ENCODE data around the gene ITGAX.

Gene ITGAX

DNA sequence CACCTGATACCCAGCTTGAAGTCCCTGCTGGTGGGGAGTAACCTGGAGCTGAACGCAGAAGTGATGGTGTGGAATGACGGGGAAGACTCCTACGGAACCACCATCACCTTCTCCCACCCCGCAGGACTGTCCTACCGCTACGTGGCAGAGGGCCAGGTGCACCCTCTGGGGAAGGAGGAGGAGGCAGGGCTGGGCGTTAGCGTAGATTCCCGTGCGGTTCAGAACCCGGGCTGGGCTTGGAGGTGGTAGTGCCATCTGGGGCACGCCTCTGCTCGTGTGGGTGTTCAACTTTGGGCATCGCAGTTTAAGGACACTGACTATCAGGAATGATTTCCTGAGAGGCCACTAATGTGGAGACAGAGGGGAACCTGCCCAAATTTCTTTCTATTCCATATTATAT, 18.3 kb downstream of the ITGAX start:
- DNase-seq (ENCODE audit: low read depth), result no peak

DNA sequence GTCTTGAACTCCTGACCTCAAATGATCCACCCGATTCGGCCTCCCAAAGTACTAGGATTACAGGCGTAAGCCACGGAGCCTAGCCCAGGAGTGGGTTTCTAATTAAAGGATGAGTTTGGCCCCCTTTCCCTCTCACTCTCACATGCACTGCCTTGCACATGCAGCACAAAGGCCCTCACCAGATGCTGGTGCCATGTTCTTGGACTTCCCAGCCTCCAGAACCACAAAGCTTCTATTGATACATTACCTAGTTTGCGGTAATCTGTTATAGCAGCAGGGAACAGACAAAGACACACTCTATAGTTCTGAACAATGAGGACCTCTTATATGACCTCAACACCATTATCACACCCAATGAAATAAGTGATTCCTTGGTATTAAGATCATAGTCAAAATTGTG, 20.3 kb downstream of the ITGAX start:
- DNase-seq (ENCODE audit: low read depth), result no peak

DNA sequence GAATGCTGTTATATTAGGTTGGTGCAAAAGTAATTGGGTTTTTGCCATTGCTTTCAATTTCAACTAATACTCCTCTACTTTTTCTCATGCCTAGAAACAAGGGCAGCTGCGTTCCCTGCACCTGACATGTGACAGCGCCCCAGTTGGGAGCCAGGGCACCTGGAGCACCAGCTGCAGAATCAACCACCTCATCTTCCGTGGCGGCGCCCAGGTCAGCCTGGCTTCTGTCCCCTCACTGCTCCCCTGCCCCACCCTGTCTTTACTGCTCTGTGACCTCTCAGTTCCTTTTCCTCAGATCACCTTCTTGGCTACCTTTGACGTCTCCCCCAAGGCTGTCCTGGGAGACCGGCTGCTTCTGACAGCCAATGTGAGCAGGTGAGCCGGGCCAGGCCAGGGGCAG, 21.7 kb downstream of the ITGAX start:
- DNase-seq (ENCODE audit: low read depth), result no peak

DNA sequence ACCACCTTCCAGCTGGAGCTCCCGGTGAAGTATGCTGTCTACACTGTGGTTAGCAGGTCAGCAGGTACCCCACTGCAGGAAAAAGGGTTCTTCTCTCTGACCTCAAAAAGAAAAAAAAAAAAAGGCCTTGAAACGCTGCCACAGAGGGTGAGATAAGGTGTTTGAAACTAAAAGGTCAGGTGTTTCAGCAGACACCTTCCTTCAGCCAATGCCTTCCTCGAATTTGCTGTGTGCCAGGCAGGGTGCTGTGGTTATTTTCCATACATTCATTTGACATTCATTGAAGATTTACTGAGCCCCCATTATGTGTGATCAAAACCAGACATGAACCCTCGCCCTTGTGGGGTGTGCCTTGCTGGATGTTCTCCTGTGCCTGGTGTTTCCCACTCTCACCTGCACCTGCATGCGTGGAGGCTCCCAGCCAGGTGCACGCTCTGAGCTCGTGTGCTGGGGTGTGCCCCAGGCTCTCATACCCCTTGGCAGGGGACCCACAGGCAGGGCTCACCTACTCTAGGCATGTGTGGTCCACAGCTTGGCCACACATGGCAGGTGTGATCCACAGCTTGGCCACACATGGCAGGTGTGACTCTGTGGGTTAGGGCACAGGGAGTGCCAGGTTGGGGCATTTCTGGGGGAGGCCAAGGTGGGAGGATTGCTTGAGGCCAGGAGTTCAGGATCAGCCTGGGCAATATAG, 22.4 kb downstream of the ITGAX start:
- DNase-seq (ENCODE audit: low read depth), result no peak

DNA sequence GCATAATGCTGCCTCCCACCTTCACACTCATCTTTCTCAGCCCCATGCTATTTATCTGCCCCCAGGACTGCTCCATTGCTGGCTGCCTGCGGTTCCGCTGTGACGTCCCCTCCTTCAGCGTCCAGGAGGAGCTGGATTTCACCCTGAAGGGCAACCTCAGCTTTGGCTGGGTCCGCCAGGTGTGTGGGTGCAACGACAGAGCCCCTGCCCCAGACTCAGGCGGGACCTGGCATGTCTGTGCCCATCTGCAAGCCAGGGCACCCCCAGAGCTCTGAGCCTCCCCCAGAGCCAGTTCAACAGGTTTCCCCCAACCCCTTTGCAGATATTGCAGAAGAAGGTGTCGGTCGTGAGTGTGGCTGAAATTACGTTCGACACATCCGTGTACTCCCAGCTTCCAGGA, 25.2 kb downstream of the ITGAX start:
- DNase-seq (ENCODE audit: low read depth), result no peak

DNA sequence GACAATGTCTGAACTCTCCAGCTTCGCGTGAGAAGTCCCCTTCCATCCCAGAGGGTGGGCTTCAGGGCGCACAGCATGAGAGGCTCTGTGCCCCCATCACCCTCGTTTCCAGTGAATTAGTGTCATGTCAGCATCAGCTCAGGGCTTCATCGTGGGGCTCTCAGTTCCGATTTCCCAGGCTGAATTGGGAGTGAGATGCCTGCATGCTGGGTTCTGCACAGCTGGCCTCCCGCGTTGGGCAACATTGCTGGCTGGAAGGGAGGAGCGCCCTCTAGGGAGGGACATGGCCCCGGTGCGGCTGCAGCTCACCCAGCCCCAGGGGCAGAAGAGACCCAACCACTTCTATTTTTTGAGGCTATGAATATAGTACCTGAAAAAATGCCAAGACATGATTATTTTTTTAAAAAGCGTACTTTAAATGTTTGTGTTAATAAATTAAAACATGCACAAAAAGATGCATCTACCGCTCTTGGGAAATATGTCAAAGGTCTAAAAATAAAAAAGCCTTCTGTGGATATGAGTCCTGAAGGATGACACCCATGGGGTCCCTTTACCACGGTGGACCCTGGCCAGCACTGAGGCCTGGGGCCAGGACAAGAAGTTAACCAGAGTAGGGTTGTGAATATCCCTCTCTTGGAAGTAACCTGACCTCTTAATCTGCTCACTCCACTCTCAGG, 27.6 kb downstream of the ITGAX start:
- no peak for DNase-seq (ENCODE audit: low read depth)

DNA sequence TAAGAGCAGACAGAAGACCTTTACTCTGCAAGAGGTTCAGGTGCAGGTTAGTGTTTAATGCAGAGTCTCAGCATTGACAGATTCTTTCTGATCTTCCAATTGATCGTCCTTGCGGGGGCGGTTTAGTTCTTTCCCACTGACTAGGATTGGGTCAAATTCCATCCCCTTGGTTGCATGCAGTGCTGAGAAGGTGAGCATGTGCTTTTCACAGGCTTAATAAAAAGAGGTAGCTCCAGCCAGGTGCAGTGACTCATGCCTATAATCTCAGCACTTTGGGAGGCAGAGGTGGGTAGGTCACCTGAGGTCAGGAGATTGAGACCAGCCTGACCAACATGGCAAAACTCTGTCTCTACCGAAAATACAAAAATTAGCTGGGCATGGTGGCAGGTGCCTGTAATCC, 30.7 kb downstream of the ITGAX start:
- no peak for DNase-seq (ENCODE audit: low read depth)

DNA sequence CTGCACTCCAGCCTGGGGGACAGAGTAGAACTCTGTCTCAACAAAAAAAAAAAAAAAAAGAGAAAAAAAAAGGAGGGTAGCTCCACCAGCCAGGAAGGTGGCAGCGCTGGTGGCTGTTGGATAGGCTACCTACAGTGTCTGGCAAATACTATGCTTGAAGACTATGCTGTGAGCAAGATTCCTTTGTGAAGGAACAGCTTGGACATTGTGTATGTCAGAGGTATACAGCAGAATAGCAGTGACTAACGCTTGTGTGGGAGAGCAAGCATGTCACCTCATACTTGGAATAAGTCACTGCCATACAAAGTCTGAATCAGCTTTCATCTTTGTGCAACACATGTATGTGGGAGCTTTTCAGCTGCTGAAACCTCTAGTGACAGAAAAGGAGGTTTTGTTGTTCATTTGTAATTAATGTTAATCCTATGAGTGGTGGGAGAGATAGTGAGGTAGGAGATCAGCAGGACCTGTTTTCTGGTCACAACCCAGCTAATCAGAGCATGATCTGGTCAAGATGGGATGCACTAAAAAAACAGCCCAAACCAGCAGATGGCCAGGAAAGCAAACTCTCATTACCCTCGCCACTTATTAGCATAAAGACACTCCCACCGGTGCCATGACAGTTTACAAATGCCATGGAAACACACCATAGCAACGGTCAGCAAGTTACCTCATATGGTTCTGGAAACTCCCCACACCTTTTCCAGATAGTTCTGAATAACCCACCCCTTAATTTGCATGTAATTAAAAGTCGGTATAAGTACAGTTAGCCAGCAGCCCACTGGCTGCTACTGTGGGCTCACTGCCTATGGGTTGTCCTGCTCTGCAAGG, 31.4 kb downstream of the ITGAX start:
- no peak for DNase-seq (ENCODE audit: low read depth)

DNA sequence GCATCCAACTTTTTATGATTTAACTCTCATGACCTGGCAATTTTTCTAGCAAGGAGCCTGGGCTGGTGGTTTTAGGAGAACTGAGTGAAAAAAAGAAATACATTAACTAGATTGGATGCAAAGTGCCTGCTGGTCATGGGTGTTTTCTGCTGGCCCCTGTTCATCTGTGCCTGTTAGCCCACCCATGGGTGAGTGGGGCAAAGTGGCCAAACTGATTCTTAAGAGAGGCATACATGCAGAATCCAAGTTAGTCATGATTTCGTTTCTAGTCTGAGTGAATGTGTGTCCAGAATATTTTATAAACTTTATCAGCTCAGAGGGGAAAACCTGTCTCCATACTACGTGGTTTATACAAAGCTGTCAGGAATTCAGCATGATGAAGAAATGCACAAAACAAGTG, 33.6 kb downstream of the ITGAX start:
- no peak for DNase-seq (ENCODE audit: low read depth)

DNA sequence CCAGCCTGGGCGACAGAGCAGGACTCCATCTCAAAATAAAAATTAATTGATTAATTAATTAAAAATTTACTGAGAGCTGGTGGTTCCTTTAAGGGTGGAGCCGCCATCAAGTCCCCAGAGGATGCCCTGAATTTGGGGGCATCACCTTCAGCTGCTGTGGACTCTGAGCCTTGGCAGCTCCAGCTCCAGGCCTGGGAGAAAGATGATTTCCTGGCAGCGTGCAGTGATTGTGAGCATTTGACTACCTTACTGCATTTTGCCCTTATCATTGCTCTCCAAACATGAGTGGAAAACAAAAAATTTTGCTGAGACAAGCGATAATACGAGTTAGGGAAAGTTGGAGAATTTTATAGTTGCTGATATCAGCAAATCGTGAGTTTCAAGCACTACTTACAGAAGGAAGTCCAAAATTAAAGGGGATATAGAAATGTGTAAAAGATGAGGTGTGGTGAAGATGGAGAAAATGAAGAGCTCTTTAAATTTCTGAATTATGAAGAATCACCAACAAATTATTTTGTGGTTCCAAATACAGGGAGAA, 35.6 kb downstream of the ITGAX start:
- no peak for DNase-seq (ENCODE audit: low read depth)

DNA sequence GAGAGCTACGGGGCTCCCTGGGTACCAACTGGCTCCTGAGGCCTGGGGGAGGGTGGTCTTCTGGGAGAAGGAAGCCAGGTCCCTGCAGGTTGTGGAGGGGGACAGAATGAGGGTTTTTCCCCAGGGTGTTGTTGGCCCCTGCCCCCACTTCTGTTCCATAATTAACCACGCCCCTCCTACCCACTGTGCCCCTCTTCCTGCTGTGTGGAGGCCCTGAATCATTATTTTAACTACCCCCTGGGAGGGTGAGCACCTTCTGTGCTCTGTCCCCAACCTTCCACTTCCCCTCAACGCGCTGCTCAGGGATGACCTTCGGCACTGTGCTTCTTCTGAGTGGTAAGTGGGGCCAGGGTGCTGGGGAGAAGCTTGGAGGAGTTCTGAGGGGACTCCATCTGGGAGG, 38.1 kb downstream of the ITGAX start, which contains the start of gene ITGAD:
ITGAD (plus strand) TSS at position 280 of the 400 bp plus-strand sequence; CDS start at position 306, 26 bp downstream.
- no peak for DNase-seq (ENCODE audit: low read depth)

DNA sequence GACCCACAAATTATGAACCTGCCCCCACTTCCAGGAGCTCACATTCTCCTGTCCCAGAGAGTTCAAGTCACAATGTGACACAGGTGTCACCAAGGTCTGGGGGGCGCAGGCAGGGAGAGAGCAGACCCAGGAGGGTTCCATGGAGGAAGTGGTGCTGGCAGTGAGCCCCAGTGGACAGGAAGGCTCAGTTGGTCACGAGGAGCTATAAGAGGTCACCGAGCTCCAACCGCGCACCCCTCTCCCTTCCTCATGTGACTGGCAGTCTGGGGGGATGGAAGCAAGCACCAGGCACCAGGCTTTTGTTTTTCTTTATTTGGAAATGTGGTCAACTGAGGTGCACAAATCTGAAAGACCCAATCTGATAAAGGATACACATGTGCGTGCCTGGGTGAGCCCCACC, 40.7 kb downstream of the ITGAX start:
- no peak for DNase-seq (ENCODE audit: low read depth)

DNA sequence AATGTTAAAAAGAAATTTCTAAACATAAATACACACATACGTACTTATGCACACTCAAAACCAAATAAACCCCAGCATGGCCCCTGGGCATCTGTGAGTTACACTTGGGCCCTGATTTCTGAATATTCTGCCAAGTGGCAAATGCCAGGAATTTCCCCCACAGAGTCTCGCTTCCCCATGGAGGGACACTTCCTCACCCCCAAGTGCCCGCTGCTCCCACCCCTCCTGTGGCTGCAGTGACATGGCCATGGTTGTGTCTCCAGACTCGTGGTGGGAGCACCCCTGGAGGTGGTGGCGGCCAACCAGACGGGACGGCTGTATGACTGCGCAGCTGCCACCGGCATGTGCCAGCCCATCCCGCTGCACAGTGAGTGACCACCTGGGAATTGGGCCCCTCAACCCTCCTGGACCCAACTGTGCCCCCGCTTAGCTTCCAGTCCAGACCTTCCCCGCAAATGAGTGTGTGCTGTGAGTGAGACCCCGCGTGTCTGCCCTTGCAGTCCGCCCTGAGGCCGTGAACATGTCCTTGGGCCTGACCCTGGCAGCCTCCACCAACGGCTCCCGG, 42.2 kb downstream of the ITGAX start:
- no peak for DNase-seq (ENCODE audit: low read depth)

DNA sequence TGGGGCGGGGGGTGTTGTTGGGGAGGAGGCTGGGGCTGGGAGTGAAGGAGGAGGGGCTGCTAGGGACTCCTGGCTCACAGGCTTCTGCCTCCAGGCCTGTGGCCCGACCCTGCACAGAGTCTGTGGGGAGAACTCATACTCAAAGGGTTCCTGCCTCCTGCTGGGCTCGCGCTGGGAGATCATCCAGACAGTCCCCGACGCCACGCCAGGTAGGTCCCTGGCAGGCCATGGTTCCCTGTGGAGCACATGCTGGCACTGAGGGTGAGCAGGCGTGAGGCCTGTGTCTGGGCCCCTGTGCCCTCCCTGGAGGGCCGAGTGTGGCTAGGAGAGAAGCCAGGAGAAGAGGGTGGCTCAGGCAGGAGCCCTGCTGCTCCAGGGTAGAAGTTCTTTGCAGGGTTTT, 42.7 kb downstream of the ITGAX start:
- DNase-seq (ENCODE audit: low read depth), result no peak

DNA sequence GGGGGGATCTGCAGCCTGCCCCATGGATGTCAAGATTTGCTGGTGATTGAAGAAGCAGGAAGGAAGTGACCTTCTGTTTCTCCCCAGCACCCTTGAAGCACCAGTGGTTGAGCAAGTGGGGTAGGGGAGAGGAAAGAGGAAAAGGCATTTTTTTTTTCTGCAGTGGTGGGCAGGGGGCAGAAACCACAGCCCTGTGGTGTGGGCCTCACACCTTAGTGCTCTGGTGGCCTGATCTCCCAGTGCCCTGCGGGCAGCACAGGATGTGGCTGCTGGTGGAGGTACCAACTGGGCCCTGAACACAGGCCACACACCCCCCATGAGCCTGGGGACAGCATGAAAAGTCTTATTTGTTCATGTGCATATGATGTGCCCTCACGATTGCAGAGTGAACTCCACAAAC, 45.2 kb downstream of the ITGAX start:
- no peak for DNase-seq (ENCODE audit: low read depth)

DNA sequence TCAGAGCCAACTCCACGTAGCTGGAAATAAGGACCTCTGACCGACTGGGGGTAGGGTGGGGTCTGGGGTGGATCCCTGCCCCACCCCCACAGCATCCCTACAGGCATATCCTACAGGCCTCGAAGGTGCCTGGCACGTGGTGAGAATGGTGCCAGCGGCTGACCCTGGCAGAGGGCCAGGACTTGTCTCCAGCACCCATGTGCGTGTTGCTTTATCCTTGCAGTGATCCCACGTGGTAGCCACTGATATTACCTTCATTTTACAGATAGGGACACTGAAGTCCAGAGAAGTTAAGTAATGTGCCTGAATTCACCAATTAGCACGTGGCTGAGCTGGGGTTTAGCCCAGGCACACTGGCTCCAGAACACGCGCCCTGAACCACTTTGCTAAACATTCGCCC, 46.5 kb downstream of the ITGAX start:
- no peak for DNase-seq (ENCODE audit: low read depth)

DNA sequence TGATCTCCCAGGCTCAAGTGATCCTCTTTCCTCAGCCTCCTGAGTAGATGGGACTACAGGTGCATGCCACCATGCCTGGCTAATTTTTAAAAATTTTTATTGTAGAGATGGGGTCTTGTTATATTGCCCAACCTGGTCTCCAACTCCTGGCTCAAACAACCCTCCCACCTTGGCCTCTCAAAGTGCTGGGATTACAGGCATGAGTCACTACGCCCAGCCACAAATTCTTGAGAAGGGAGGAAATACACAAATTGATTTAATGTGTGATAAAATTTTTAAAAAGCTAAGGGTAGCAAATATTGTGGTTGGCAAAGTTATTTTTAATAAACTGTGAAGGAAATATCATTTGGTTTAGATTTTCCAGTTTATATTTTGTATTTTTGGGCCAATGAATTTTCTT, 47.7 kb downstream of the ITGAX start:
- no peak for DNase-seq (ENCODE audit: low read depth)

DNA sequence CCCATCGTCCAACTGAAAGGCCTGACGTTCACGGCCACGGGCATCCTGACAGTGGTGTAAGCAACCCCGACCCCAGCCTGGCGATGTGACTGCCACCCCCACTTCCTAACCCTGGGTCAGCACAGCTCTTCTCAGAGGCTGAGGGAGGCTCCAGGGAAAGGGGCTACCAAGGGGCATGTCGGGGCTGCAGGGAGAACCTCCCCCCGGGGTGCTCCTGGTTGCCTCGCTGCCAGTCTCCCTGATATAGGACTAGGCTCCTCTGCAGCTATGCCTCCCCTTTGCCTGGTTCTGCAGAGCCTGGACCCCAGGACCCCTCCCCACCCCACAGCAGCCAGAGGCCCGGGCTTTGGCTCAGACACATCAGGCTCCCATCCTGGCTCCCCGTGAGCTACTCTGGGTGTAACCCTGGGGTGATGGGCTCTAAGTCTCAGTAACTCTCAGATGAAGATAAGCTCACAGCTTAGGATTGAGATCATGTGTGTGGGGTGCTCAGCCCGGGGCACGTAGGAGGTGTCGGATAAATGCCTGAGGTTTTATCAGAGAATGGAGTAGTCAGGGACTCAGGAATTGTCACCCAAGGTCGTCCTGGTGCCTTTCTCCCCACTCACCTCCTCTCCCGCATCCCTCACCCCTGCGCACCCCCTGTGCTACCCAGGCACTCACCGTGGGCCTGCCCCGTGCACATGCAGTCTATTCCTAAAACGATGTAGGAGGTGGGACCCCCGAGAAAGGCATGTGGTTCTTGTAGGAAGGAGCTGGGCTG, 48.8 kb downstream of the ITGAX start:
- DNase-seq (ENCODE audit: low read depth), result no peak

DNA sequence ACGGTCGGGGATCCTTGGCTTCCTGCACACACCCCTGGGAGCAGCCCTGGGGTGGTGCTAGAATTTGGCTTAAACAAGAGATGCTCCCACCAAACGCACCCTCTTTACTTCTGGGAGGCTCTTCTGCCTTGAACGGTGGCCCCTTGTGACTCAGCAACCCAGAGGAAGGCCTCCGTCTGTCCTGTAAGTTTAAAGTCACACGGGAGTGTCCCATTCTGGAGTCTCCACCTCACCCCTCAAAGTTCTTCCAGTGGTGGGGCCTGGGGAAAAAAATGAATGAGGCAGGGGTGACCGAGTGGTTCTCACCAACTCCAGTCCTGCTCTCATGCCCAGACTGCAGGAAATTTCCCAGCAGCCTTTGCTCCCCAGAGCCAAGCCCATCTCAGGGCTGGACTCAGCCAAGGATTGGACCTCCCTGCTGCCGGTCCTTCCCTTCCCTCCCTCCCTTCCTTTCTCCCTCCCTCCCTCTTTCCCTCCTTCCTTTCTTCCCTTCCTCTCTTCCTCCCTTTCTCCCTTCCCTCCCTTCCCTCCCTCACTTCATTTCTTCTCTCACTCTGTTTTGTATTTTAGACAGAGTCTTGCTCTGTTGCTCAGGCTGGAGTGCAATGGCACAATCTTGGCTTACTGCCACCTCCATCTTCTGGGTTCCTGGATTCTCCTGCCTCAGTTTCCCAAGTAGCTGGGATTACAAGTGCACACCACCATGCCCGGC, 49.5 kb downstream of the ITGAX start:
- DNase-seq (ENCODE audit: low read depth), result no peak

DNA sequence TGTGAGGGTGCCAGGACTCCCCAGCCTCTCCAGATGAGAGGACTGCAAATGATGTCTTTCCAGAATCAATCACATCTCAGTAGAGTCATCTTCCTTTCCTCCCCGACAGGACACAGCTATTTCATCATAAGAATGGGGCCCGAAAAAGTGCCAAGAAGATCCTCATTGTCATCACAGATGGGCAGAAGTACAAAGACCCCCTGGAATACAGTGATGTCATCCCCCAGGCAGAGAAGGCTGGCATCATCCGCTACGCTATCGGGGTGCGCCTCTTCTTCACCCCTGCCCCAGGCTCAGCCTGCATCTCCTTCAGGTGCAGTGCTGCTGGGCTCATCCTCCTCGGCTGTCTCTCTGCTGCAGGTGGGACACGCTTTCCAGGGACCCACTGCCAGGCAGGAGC, 52.4 kb downstream of the ITGAX start:
- DNase-seq (ENCODE audit: low read depth), result no peak

DNA sequence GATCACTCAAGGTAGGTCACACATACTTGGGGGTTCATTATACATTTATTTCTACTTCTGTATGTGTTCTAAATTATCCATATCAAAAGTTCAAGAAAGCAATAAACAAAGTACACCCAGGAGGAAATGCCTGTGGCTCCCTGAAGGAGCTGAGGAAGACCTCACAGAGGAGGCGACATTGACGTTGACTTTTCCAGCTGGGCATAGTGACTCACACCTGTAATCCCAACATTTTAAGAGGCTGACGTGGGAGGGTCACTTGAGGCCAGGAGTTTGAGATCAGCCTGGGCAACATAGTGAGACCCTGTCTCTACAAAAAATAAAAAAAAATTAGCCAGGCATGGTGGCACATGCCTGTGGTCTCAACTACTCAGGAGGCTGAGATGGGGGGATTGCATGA, 54.5 kb downstream of the ITGAX start:
- DNase-seq (ENCODE audit: low read depth), result no peak

Data from activated T-helper 1 cell treated with Interleukin-2 at 50 U/mL for 16 hours (primary cell).